ENCODE data around the gene SLC16A6. TPM values are rescaled to one million over a fixed set of nuclear protein-coding genes. Genes with fewer than 3 reads are reported as not detected.
"Not testable (repeated sequence)": the region's sequence is repeated elsewhere in the genome, so short reads cannot be mapped to it uniquely, and the experiment has no call there.

SLC16A6 gene
- total RNA-seq, 1 donor from 2014 or later: 2.1 TPM

- H3K4me3 Mint-ChIP-seq (ENCODE audit: unreplicated experiment): peak overlapping the region; percentile 81
Measured at GRCh38 chr17:68290268-68290954, 516 bp downstream of the SLC16A6 start.

GRCh38 chr17:68289936-68290267 is 1.0 kb downstream of the SLC16A6 start:
- DNase-seq (ENCODE audit: extremely low spot score, unreplicated experiment): no peak
- TF ChIP-seq, protein P1, sequence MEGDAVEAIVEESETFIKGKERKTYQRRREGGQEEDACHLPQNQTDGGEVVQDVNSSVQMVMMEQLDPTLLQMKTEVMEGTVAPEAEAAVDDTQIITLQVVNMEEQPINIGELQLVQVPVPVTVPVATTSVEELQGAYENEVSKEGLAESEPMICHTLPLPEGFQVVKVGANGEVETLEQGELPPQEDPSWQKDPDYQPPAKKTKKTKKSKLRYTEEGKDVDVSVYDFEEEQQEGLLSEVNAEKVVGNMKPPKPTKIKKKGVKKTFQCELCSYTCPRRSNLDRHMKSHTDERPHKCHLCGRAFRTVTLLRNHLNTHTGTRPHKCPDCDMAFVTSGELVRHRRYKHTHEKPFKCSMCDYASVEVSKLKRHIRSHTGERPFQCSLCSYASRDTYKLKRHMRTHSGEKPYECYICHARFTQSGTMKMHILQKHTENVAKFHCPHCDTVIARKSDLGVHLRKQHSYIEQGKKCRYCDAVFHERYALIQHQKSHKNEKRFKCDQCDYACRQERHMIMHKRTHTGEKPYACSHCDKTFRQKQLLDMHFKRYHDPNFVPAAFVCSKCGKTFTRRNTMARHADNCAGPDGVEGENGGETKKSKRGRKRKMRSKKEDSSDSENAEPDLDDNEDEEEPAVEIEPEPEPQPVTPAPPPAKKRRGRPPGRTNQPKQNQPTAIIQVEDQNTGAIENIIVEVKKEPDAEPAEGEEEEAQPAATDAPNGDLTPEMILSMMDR (IDR thresholded peaks at IDR 0.05): no peak
- H3K36me3 Mint-ChIP-seq (ENCODE audit: unreplicated experiment): peaks cover 2% of the 10 kb centered on the region
- no peak overlapping the region for H3K27ac Mint-ChIP-seq (ENCODE audit: unreplicated experiment)
- H3K9me3 Mint-ChIP-seq (ENCODE audit: unreplicated experiment): no peaks in the 10 kb centered on the region
- H3K4me3 Mint-ChIP-seq (ENCODE audit: unreplicated experiment): peak overlapping the region; percentile 81
- H3K4me1 Mint-ChIP-seq (ENCODE audit: unreplicated experiment): peaks cover 13% of the 10 kb centered on the region
- H3K27me3 Mint-ChIP-seq (ENCODE audit: unreplicated experiment): peaks cover 19% of the 10 kb centered on the region

More at GRCh38 chr17:68290268-68290954, 516 bp downstream of the SLC16A6 start:
- Mint-ChIP-seq H3K27ac (ENCODE audit: unreplicated experiment) (peak overlapping the region; percentile 77), H3K36me3 (ENCODE audit: unreplicated experiment) (peaks cover 2% of the 10 kb centered on the region), H3K27me3 (ENCODE audit: unreplicated experiment) (peaks cover 19% of the 10 kb centered on the region), H3K4me1 (ENCODE audit: unreplicated experiment) (peaks cover 13% of the 10 kb centered on the region), H3K9me3 (ENCODE audit: unreplicated experiment) (no peaks in the 10 kb centered on the region)
- no peak for DNase-seq (ENCODE audit: extremely low spot score, unreplicated experiment)
- TF ChIP-seq, protein P1 (IDR thresholded peaks at IDR 0.05): no peak

GRCh38 chr17:68289473-68289872 is 1.5 kb downstream of the SLC16A6 start:
- TF ChIP-seq, protein P1 (IDR thresholded peaks at IDR 0.05): no peak
- peaks cover 13% of the 10 kb centered on the region for H3K4me1 Mint-ChIP-seq (ENCODE audit: unreplicated experiment)
- H3K9me3 Mint-ChIP-seq (ENCODE audit: unreplicated experiment): no peaks in the 10 kb centered on the region
- H3K27me3 Mint-ChIP-seq (ENCODE audit: unreplicated experiment): peaks cover 19% of the 10 kb centered on the region
- DNase-seq (ENCODE audit: extremely low spot score, unreplicated experiment): no peak
- no peak overlapping the region for H3K27ac Mint-ChIP-seq (ENCODE audit: unreplicated experiment)
- H3K4me3 Mint-ChIP-seq (ENCODE audit: unreplicated experiment): peak overlapping the region; percentile 81
- peaks cover 2% of the 10 kb centered on the region for H3K36me3 Mint-ChIP-seq (ENCODE audit: unreplicated experiment)

DNA sequence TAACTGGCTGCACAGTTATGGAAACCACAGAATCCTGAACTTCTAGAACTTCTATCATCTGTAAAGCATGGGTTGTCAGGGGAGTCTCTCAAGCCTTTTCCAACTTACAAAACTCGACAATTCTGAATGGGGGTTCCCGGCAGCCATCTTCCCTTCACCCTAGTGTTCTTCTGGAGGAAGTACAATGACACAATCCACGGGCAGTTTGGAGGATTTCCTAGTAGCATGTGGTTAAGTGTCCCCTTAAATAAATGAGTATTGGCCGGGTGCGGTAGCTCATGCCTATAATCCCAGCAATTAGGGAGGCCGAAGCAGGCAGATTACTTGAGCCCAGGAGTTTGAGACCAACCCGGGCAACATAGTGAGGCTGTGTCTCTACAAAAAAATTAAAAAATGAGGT is 2.1 kb downstream of the SLC16A6 start:
- no peak for DNase-seq (ENCODE audit: extremely low spot score, unreplicated experiment)

GRCh38 chr17:68288375-68288774 is 2.6 kb downstream of the SLC16A6 start:
- DNase-seq (ENCODE audit: extremely low spot score, unreplicated experiment): no peak
- H3K4me1 Mint-ChIP-seq (ENCODE audit: unreplicated experiment): peaks cover 13% of the 10 kb centered on the region
- TF ChIP-seq, protein P1 (IDR thresholded peaks at IDR 0.05): no peak
- H3K9me3 Mint-ChIP-seq (ENCODE audit: unreplicated experiment): no peaks in the 10 kb centered on the region
- no peak overlapping the region for H3K27ac Mint-ChIP-seq (ENCODE audit: unreplicated experiment)
- H3K36me3 Mint-ChIP-seq (ENCODE audit: unreplicated experiment): peaks cover 2% of the 10 kb centered on the region
- peaks cover 19% of the 10 kb centered on the region for H3K27me3 Mint-ChIP-seq (ENCODE audit: unreplicated experiment)
- no peak overlapping the region for H3K4me3 Mint-ChIP-seq (ENCODE audit: unreplicated experiment)

More for the DNA sequence above, 2.1 kb downstream of the SLC16A6 start:
- TF ChIP-seq, protein P1 (IDR thresholded peaks at IDR 0.05): no peak
- Mint-ChIP-seq H3K27ac (ENCODE audit: unreplicated experiment) (no peak overlapping the region), H3K36me3 (ENCODE audit: unreplicated experiment) (peaks cover 2% of the 10 kb centered on the region), H3K4me3 (ENCODE audit: unreplicated experiment) (no peak overlapping the region), H3K9me3 (ENCODE audit: unreplicated experiment) (no peaks in the 10 kb centered on the region), H3K4me1 (ENCODE audit: unreplicated experiment) (peaks cover 13% of the 10 kb centered on the region), H3K27me3 (ENCODE audit: unreplicated experiment) (peaks cover 19% of the 10 kb centered on the region)

DNA sequence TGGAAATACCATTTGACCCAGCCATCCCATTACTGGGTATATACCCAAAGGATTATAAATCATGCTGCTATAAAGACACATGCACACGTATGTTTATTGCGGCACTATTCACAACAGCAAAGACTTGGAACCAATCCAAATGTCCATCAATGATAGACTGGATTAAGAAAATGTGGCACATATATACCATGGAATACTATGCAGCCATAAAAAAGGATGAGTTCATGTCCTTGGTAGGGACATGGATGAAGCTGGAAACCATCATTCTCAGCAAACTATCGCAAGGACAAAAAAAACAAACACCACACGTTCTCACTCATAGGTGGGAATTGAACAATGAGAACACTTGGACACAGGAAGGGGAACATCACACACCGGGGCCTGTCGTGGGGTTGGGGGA is 9.0 kb downstream of the SLC16A6 start:
- not testable (repeated sequence) for H3K27me3 Mint-ChIP-seq (ENCODE audit: unreplicated experiment); H3K9me3 Mint-ChIP-seq (ENCODE audit: unreplicated experiment); DNase-seq (ENCODE audit: extremely low spot score, unreplicated experiment)

More for the DNA sequence above, 9.0 kb downstream of the SLC16A6 start:
- H3K27ac Mint-ChIP-seq (ENCODE audit: unreplicated experiment); H3K4me1 Mint-ChIP-seq (ENCODE audit: unreplicated experiment); H3K36me3 Mint-ChIP-seq (ENCODE audit: unreplicated experiment); H3K4me3 Mint-ChIP-seq (ENCODE audit: unreplicated experiment): not testable (repeated sequence)

All from osteocyte (in vitro differentiated cells).